Renal cortex interstitium (tissue), 15 donors: ENCODE data around the gene IMPG1. TPM values are rescaled to one million over a fixed set of nuclear protein-coding genes. Genes with fewer than 3 reads are reported as not detected.

Experiments
- DNase-seq, 11 donors: peaks; one replicate each; pipeline ENCODE4 v3.0.0-alpha.2; 2013; ENCODE audit warnings: low read depth in 9 of 11, low spot score in 4 of 11; ENCODE audit errors: extremely low read depth in 1 of 11
- long read RNA-seq, 16 experiments: transcript quantifications; one replicate each; lab custom pipeline, GENCODE V29; 2026
- polyA plus RNA-seq, 3 donors: library from polyadenylated mRNA; unstranded; fragments of 120-200 nt; gene quantifications; one replicate each; pipeline ENCODE4 v1.2.1, GENCODE V29; 2013; ENCODE audit not compliant: insufficient read length in 3 of 3

The IMPG1 gene
- 1 to 10 TPM; 2.4 to 4.8 (median 2.9) TPM for polyA plus RNA-seq
- long read RNA-seq, donor 1, partial matches to known transcripts: 0 of 2 reads
- long read RNA-seq, donor 1, other reads (novel, unspliced or antisense): 0 of 2 reads
- long read RNA-seq, donor 2: 0 reads
- long read RNA-seq, donor 3, partial matches to known transcripts: 0 of 1 reads
- long read RNA-seq, donor 3, other reads (novel, unspliced or antisense): 0 of 1 reads
- long read RNA-seq, donor 4: 0 reads
- long read RNA-seq, donor 5: 0 reads
- long read RNA-seq, donor 6: 0 reads
- long read RNA-seq, donor 7: 0 reads
- long read RNA-seq, donor 8: 0 reads
- long read RNA-seq, donor 9: 0 reads
- long read RNA-seq, donor 10: 0 reads
- long read RNA-seq, donor 11: 0 reads
- long read RNA-seq, donor 12: 0 reads
- long read RNA-seq, donor 13: 0 reads
- long read RNA-seq, donor 14: 0 reads
- long read RNA-seq, donor 15: 0 reads
- long read RNA-seq, donor 16, partial matches to known transcripts: 14 of 14 reads
- long read RNA-seq, donor 16, other reads (novel, unspliced or antisense): 0 of 14 reads

DNA sequence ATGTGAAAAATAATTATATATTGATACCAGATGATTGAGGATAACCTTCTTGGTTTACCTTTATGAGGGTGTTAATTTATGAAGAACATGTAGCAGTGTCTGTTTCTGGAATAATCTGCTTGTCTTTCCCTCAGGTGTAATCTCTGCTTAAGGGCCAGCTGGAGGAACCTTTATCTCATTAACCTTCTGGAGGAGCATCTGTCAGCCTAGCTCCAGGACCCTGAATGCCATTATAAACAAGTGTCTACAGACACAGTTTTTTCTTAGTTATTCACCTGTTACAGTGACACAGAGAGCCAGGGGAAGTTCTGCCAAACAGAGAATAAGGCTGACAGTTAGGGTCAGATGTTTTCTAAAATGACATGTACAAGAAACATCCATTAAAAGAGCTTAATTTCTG, at the start of gene IMPG1:
Gene IMPG1 (minus strand): TSS at position 101 of the 400 bp plus-strand sequence. CDS start 174 bp downstream, outside the sequence.
- no peak for DNase-seq

DNA sequence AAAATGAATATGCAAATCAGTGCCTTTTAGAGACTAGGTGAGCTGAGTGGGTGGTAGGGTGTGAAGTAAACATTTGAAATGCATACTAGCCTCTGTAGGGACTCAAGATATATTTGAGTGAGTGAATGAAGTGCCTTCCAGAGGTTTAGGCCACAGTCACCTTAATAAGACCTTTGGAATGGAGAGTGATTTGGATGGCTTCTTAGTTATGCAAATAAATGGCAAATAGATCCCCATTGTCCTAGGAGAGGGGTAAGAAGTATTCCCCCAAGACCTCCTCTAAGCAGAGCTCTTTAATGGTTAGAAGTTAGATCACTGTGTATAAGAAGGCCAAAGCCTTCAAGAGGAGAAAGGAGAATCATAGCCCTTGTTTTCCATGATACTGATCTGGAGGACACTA, 47.8 kb upstream of the IMPG1 start:
- no peak for DNase-seq

DNA sequence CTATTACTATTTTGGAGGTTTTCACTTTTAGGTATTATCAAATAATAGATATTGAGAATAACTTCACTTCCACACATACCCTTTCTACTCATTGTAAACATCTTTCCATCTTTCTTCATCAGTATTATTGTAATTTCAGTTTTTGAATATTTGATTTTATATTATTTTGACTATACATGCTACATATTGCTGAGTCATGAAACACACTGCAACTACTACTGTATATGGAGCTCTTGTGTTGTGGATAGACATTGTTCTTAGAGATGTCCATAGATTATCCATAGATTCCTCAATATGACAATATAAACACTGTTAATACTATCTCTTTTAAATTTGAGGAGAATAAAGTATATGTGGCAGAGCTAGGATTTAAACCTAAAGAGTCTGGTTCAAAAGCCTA, 819 bp upstream of the IMPG1 start:
- no peak for DNase-seq

GRCh38 chr6:76057469-76057868, 15.0 kb downstream of the IMPG1 start:
- no peak for DNase-seq

- DNase-seq: no peak
Measured at GRCh38 chr6:76052314-76052713, 20.1 kb downstream of the IMPG1 start.

DNA sequence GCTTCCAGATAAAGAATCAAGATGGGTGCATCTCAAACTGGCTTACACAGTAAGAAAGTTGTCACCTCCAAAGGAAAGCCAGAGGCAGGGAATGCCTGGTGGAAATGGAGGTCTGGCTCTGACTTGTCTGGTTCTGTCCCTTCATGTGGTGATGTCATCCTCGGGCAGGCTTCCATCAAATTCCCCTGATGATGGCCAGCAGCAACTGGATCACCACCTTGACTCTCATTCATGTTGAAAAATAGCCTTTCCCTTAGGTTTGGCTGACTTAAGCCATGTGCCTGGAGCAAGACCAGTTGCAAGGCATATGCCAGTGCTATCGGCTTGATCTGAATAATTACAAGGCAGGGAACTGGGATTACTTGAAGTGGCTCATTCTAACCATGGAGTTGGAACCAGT, 28.8 kb downstream of the IMPG1 start:
- DNase-seq: no peak

- DNase-seq: no peak
Measured at GRCh38 chr6:76035713-76036112, 36.7 kb downstream of the IMPG1 start.

- no peak for DNase-seq
Measured at GRCh38 chr6:76026101-76026500, 46.4 kb downstream of the IMPG1 start.

GRCh38 chr6:76014626-76015530, 57.6 kb downstream of the IMPG1 start:
- no peak for DNase-seq

DNA sequence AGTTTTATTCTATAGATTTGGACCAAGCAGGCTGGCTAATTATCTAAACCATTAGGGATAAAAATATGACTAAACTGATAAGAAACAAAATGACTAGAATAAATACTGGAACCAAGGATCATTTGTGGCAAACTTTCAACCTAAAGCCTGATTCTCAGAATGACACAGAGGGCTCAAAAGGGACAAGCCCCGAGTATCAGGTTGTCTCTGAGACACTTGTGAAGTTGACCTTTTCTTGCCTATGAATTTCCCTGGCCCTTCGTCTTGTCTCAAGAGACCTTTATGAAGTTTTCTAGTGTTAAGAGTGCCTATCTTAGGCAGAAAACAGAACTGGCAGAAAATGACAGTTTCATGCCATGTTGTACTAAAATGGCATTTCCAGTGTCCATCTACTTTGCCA, 68.3 kb downstream of the IMPG1 start:
- DNase-seq: no peak

DNA sequence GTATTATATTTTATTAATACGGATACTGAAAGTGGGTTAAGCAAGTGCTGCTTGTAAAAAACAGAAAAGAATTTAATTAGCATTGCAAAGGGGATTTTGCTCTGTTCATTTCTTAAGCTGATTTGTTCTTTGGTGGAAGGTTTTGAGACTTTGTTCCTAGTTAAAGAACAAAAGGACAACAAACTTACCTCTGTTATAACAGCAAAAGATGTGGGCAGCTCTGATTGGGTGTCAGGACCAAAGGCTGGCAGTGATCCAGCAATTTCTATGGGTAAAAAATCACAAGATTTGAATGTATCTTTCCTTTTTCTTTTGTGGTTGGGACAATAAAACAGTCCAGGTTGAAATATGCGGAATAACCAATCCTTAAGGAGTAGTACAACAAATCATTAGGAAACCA, 68.8 kb downstream of the IMPG1 start:
- no peak for DNase-seq

- DNase-seq: no peak
Measured at GRCh38 chr6:76003113-76003512, 69.3 kb downstream of the IMPG1 start.

DNA sequence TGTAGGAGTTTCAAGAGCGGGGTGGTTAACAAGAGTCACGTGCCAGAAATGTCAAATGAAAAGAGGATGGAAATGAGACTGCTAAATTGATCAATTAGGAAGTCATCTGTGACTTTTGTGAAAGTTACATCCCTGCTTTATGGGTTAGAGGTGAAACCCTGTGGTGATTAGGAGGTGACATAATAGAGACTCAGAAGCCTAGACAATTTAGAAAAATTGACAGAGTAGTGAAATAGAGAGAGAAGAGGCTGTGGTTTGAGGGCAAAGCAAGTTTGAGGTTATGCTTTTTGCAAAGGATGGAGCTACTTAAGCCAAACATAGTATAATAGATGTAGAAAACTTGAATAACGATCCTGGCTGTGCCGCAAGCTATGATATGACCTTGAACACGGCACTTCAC, 71.8 kb downstream of the IMPG1 start:
- no peak for DNase-seq

DNA sequence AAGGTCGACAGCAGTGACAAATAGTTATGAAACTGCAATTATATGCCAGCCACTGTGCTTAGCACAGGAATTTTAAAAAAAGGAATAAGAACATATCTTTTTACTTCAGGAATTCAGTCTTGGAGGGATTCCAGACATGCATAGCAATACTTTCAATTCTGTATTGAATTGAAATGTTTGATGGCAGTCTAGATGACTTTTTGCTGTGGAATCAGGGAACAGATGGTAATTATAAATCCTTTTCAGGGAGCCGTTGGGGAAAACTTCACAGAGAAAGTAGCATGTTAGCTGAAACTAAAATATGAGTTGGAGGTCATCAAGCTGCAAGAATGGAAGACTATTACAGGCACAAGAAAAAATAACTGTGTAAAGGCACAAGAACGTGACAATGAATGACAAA, 74.8 kb downstream of the IMPG1 start:
- no peak for DNase-seq

DNA sequence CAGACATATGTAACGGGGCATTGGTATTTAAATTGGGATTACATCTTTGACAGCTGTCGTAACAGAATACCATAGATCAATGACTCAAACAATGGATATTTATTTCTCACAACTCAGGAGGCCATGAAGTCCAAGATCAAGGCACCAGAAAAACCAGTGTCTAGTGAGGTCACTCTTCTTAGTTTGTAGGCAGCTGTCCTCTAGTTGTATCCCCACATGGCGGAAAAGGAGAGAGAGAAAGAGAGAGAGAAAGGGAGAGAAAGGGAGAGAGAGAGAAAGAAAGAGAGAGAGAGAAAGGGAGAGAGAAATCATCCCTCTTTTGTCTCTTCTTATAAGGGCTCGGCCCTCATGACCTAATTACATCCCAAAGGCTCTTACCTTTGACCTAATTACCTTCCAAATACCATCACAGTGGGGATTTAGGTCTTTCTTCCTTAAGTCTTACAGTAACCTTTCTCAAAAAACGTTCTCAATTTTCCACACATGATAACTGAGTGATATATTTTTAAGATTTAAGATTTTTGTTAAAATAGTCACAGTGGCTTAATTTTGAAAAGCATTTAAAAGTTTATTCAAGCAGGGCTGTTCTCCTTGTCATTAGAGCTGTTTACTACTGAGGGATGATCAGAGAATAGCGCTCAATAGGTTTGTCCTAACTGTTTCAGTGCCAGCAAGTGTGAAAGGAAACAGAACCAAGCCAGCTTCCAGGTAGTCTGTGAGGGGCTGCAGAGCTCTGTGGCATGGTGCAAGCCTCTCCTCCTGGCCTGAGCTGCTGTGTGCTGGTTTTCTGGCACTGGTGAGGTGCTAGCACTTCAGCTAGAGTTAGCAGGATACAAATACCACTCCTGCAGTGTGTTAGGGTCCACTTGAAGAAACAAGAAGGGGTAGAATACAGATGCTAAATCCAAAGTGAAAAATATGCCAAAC, 79.0 kb downstream of the IMPG1 start:
- no peak for DNase-seq

- no peak for DNase-seq
Measured at GRCh38 chr6:75991941-75992340, 80.5 kb downstream of the IMPG1 start.

- DNase-seq: no peak
Measured at GRCh38 chr6:75986935-75987334, 85.5 kb downstream of the IMPG1 start.

DNA sequence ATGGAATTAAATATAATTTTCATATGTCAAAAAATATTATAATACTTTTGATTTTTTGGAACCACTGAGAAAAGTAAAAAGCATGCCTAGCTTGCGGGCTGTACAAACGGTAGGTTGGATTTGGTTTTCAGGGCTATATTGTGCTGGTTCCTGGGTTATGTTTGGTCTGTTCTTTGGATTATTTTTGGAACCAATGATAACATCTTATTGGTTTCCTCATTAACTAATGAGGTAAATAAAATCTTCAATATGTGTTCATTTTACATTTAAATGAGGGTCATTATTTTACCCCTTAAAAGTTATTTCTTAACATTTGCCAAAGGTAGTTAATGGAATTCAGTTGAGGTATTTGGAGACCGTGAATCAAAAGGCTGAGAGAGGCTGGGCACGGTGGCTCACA, 96.6 kb downstream of the IMPG1 start:
- DNase-seq: no peak

DNA sequence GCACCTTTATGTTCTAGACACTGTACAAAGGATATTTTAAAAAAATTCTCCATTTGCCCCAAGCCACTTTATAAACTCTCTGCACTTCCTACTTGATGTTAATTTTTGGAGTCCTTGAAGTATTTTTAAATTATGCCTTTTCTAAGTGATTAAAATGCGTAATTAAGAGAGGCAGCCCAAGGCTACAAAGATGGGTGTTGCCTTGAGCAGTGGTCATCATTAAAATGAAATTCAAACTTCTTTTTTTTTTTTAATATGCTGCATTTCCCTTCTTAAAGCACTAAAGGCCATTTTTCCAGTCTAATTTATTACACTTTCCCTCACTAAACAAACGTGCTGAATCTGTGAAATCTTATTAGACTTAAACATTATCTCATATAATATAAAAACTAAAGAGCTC, 102.4 kb downstream of the IMPG1 start:
- no peak for DNase-seq
